IMR-90 (cell line): Measurements from ENCODE around the gene SLC25A21. TPM values are rescaled to one million over a fixed set of nuclear protein-coding genes. Genes with fewer than 3 reads are reported as not detected.

Experiments used
- ATAC-seq: fragments of 200-7000 bp; cut with Tn5 transposase; 2 replicates; pipeline ENCODE4 v1.9.1; 2020; ENCODE audit warnings: low read depth, mild to moderate bottlenecking, moderate library complexity
- BruUV-seq: library from RNA; stranded (reverse); fragments of 400-500 nt; replicated peaks from 2 replicates; lab custom pipeline; 2021; lab: Mats Ljungman, UMichigan
- CTCF ChIA-PET: fragments of 300-600 bp; formaldehyde crosslinking; extraction: SDS; loops from one replicate; lab custom pipeline; 2021; ENCODE audit warnings: antibody characterized with exemption; lab: Yijun Ruan, JAX
- POLR2A ChIA-PET: fragments of 300-600 bp; sonication (Branson Sonifier 250); formaldehyde crosslinking; loops from one replicate; lab custom pipeline; 2022; ENCODE audit warnings: antibody characterized with exemption; ENCODE audit not compliant: unreplicated experiment; lab: Charles Lee
- DNase-seq: peaks from one replicate; pipeline ENCODE4 v3.0.0; 2013
- H2AFZ ChIP-seq: replicated peaks from 2 replicates; pipeline ENCODE3; 2013; ENCODE audit warnings: low read length, mild to moderate bottlenecking; ENCODE audit not compliant: poor library complexity
- H2AK5ac ChIP-seq: 2 replicates; pipeline ENCODE4 v1.6.1; 2013; ENCODE audit warnings: low read depth, low read length, inconsistent platforms
- H2AK9ac ChIP-seq: replicated peaks from 2 replicates; pipeline ENCODE3; 2013; ENCODE audit warnings: mild to moderate bottlenecking, low read depth, low read length, moderate library complexity; ENCODE audit not compliant: poor library complexity
- H2BK120ac ChIP-seq: 2 replicates; pipeline ENCODE4 v1.6.1; 2013; ENCODE audit warnings: low read depth, low read length, inconsistent platforms
- H2BK15ac ChIP-seq: 3 replicates; pipeline ENCODE4 v1.6.1; 2013; ENCODE audit warnings: low read depth, low read length, inconsistent platforms
- H2BK20ac ChIP-seq: 2 replicates; pipeline ENCODE4 v1.6.1; 2013; ENCODE audit warnings: low read depth, mild to moderate bottlenecking, inconsistent platforms, low read length, moderate library complexity
- H2BK5ac ChIP-seq: 2 replicates; pipeline ENCODE4 v1.6.1; 2013; ENCODE audit warnings: mild to moderate bottlenecking, low read depth, low read length, inconsistent platforms; ENCODE audit not compliant: poor library complexity, severe bottlenecking
- H3K14ac ChIP-seq: replicated peaks from 2 replicates; pipeline ENCODE4 v1.6.1; 2013; ENCODE audit warnings: low read depth, low read length, inconsistent platforms
- H3K18ac ChIP-seq: 2 replicates; pipeline ENCODE4 v1.6.1; 2013; ENCODE audit warnings: low read depth, low read length, control low read depth
- H3K23ac ChIP-seq: 2 replicates; pipeline ENCODE4 v1.6.1; 2013; ENCODE audit warnings: low read depth, low read length, inconsistent platforms
- H3K27ac ChIP-seq: 2 replicates; pipeline ENCODE4 v1.5.1; 2013; ENCODE audit warnings: mild to moderate bottlenecking, control low read depth, low read length; ENCODE audit not compliant: insufficient read depth
- H3K27me3 ChIP-seq: 2 replicates; pipeline ENCODE4 v1.6.1; 2013; ENCODE audit warnings: low read length; ENCODE audit not compliant: control insufficient read depth, insufficient read depth
- H3K36me3 ChIP-seq: 2 replicates; pipeline ENCODE4 v1.6.1; 2013; ENCODE audit warnings: low read length, mixed read lengths; ENCODE audit not compliant: control insufficient read depth, insufficient read depth
- H3K4ac ChIP-seq: 2 replicates; pipeline ENCODE4 v1.6.1; 2013; ENCODE audit warnings: low read depth, low read length, inconsistent platforms
- H3K4me1 ChIP-seq: 2 replicates; pipeline ENCODE4 v1.6.1; 2013; ENCODE audit warnings: low read length, mixed read lengths; ENCODE audit not compliant: control insufficient read depth, insufficient read depth
- H3K4me2 ChIP-seq: 2 replicates; pipeline ENCODE4 v1.6.1; 2013; ENCODE audit warnings: low read depth, mild to moderate bottlenecking, control low read depth, low read length, moderate library complexity
- H3K4me3 ChIP-seq: 2 replicates; pipeline ENCODE4 v1.5.1; 2013; ENCODE audit warnings: low read depth, mild to moderate bottlenecking, control low read depth, low read length, moderate library complexity; ENCODE audit not compliant: insufficient read depth
- H3K56ac ChIP-seq: 2 replicates; pipeline ENCODE4 v1.6.1; 2013; ENCODE audit warnings: low read length, inconsistent platforms; ENCODE audit not compliant: insufficient read depth; ENCODE audit errors: extremely low read depth
- H3K79me1 ChIP-seq, 2 experiments: 2 replicates each; pipeline ENCODE4 v1.6.1; 2013; ENCODE audit warnings: low read length in 2 of 2, inconsistent platforms in 1 of 2, low read depth in 1 of 2
- H3K9ac ChIP-seq: 2 replicates; pipeline ENCODE4 v1.6.1; 2013; ENCODE audit warnings: low read depth, low read length, control low read depth
- H3K9me1 ChIP-seq: 2 replicates; pipeline ENCODE4 v1.6.1; 2013; ENCODE audit warnings: low read length, inconsistent platforms; ENCODE audit not compliant: insufficient read depth
- H3K9me3 ChIP-seq: 2 replicates; pipeline ENCODE4 v1.6.1; 2013; ENCODE audit warnings: low read length; ENCODE audit not compliant: control insufficient read depth, insufficient read depth
- H4K20me1 ChIP-seq: 2 replicates; pipeline ENCODE4 v1.6.1; 2013; ENCODE audit warnings: low read length, inconsistent platforms; ENCODE audit not compliant: insufficient read depth
- H4K5ac ChIP-seq: 2 replicates; pipeline ENCODE4 v1.6.1; 2013; ENCODE audit warnings: mild to moderate bottlenecking, low read depth, low read length, control low read depth
- H4K8ac ChIP-seq, 2 experiments: 2 replicates each; pipeline ENCODE4 v1.6.1; 2013; ENCODE audit warnings: low read depth in 2 of 2, low read length in 2 of 2, control low read depth in 1 of 2, inconsistent platforms in 1 of 2
- H4K91ac ChIP-seq: 2 replicates; pipeline ENCODE4 v1.6.1; 2013; ENCODE audit warnings: low read depth, low read length, inconsistent platforms; ENCODE audit not compliant: insufficient read depth
- BHLHE40 ChIP-seq: fragments of 150-350 bp; IDR thresholded peaks from 2 replicates; pipeline ENCODE4 v1.6.1; 2016; ENCODE audit warnings: mild to moderate bottlenecking, low read depth, low read length
- CEBPB ChIP-seq: IDR thresholded peaks from 2 replicates; pipeline ENCODE4 v1.6.1; 2012; ENCODE audit warnings: low read depth, low read length, improper control_type of control experiment
- CHD1 ChIP-seq: IDR thresholded peaks from 2 replicates; pipeline ENCODE4 v1.6.1; 2012; ENCODE audit warnings: low read depth, low read length, improper control_type of control experiment
- CTCF ChIP-seq: conservative IDR thresholded peaks from 2 replicates; pipeline ENCODE4 v1.5.1; 2012; ENCODE audit warnings: mild to moderate bottlenecking, low read depth, low read length, improper control_type of control experiment
- ELK1 ChIP-seq: fragments of 150-350 bp; IDR thresholded peaks from 2 replicates; pipeline ENCODE4 v1.6.1; 2016; ENCODE audit warnings: low read depth, mild to moderate bottlenecking, low read length, moderate library complexity, borderline replicate concordance
- FOS ChIP-seq: fragments of 150-350 bp; IDR thresholded peaks from 2 replicates; pipeline ENCODE4 v1.6.1; 2016; ENCODE audit warnings: low read depth, low read length
- MAFK ChIP-seq: IDR thresholded peaks from 2 replicates; pipeline ENCODE4 v1.6.1; 2012; ENCODE audit warnings: low read depth, low read length, improper control_type of control experiment
- MAZ ChIP-seq: IDR thresholded peaks from 2 replicates; pipeline ENCODE4 v1.6.1; 2012; ENCODE audit warnings: low read depth, mild to moderate bottlenecking, low read length, improper control_type of control experiment, moderate library complexity, borderline replicate concordance
- MXI1 ChIP-seq: IDR thresholded peaks from 2 replicates; pipeline ENCODE4 v1.6.1; 2012; ENCODE audit warnings: low read depth, mild to moderate bottlenecking, low read length, moderate library complexity, borderline replicate concordance
- NFE2L2 ChIP-seq: fragments of 150-350 bp; IDR thresholded peaks from 2 replicates; pipeline ENCODE4 v1.6.1; 2016; ENCODE audit warnings: low read depth, mild to moderate bottlenecking, low read length
- POLR2A ChIP-seq: IDR thresholded peaks from 2 replicates; pipeline ENCODE4 v1.6.1; 2012; ENCODE audit warnings: mild to moderate bottlenecking, low read depth, low read length
- RAD21 ChIP-seq: IDR thresholded peaks from 2 replicates; pipeline ENCODE4 v1.6.1; 2012; ENCODE audit warnings: low read length, improper control_type of control experiment
- RCOR1 ChIP-seq: IDR thresholded peaks from 2 replicates; pipeline ENCODE4 v1.6.1; 2012; ENCODE audit warnings: mild to moderate bottlenecking, low read length, improper control_type of control experiment; ENCODE audit not compliant: insufficient replicate concordance
- RFX5 ChIP-seq: IDR thresholded peaks from 2 replicates; pipeline ENCODE4 v1.8.0; 2012; ENCODE audit warnings: low read depth, mild to moderate bottlenecking, low read length, moderate library complexity
- SMC3 ChIP-seq: fragments of 150-350 bp; IDR thresholded peaks from 2 replicates; pipeline ENCODE4 v1.6.1; 2016; ENCODE audit warnings: low read depth, mild to moderate bottlenecking, antibody characterized with exemption, low read length, moderate library complexity
- USF2 ChIP-seq: fragments of 150-350 bp; IDR thresholded peaks from 2 replicates; pipeline ENCODE4 v1.6.1; 2017; ENCODE audit warnings: mild to moderate bottlenecking, antibody characterized with exemption, low read length, low read depth
- WGBS, 2 experiments: methylation state at CpG; one replicate each; pipeline versions ENCODE4 v1.1.5 to v1.1.7; 2013; ENCODE audit warnings: missing lambda C conversion rate in 2 of 2; ENCODE audit not compliant: insufficient read length in 1 of 2; ENCODE audit errors: extremely low coverage in 2 of 2; 5-methylcytosine and 5-hydroxymethylcytosine counted together
- dilution Hi-C: fragments of 300-500 bp; cut with HindIII; formaldehyde crosslinking; loops from one replicate; pipeline ENCODE4 v1.14.3; 2018; ENCODE audit warnings: low sequenced_read_pairs; ENCODE audit not compliant: unreplicated experiment
- in situ Hi-C: fragments of 300-500 bp; cut with MboI; formaldehyde crosslinking; loops from 3 replicates; pipeline ENCODE4 v1.14.3; 2019; ENCODE audit warnings: low sequenced_read_pairs, inconsistent platforms, mixed read lengths
- intact Hi-C: fragments of 100-400 bp; cut with micrococcal nuclease; formaldehyde crosslinking; loops from 2 replicates; pipeline ENCODE4 v1.10.0; 2022
- polyA plus RNA-seq, 3 experiments: library from polyadenylated mRNA; depleted of rRNA; stranded (reverse); fragments of >200 nt; gene quantifications; 2 replicates each; pipeline ENCODE4 v1.2.3, GENCODE V29; 2012; ENCODE audit warnings: low replicate concordance in 1 of 3
- total RNA-seq: library from RNA; depleted of rRNA; stranded (reverse); fragments of >200 nt; gene quantifications from 2 replicates; pipeline ENCODE4 v1.2.3, GENCODE V29; 2012

Gene SLC25A21
- total and polyA plus RNA-seq, 2 of the 4 experiments (the other 2 are of a cell fraction) = 0.62 to 0.90 TPM

GRCh38 chr14:37045340-37046061 is 126.9 kb downstream of the SLC25A21 start:
- Histone ChIP-seq H3K14ac (no peak overlapping the region), H3K4me1 (no peaks in the 10 kb centered on the region; the same call in 1 of the 2 replicates), H3K4ac (no peak overlapping the region), H4K91ac (no peak overlapping the region), H2BK15ac (no peak overlapping the region), H3K9me3 (no peaks in the 10 kb centered on the region), H3K56ac (no peak overlapping the region), H4K5ac (no peak overlapping the region), H3K23ac (no peak overlapping the region), H3K4me3 (no peak overlapping the region), H2BK20ac (no peak overlapping the region), H4K8ac (no peak overlapping the region), H2AFZ (no peak overlapping the region), H3K9ac (no peak overlapping the region), H2BK120ac (no peak overlapping the region), H3K9me1 (no peaks in the 10 kb centered on the region), H3K18ac (no peak overlapping the region), H2BK5ac (no peak overlapping the region), H3K27ac (no peak overlapping the region), H3K27me3 (no peaks in the 10 kb centered on the region), H2AK9ac (no peak overlapping the region), H3K4me2 (no peak overlapping the region), H3K36me3 (no peaks in the 10 kb centered on the region), H4K20me1 (no peaks in the 10 kb centered on the region), H3K79me1 (no peaks in the 10 kb centered on the region), H2AK5ac (no peak overlapping the region)
- ATAC-seq (no peak), DNase-seq (no peak)
- POLR2A ChIA-PET = no interaction called here
- CTCF ChIA-PET = no interaction called here
- in situ Hi-C loops (no loop called here), dilution Hi-C loops (no loop called here), intact Hi-C loops (no loop called here)
- no peak for TF ChIP-seq USF2
- no peak for TF ChIP-seq CEBPB
- TF ChIP-seq MAZ = no peak
- TF ChIP-seq RAD21 = no peak
- no peak for TF ChIP-seq FOS
- no peak for TF ChIP-seq SMC3
- no peak for TF ChIP-seq RCOR1
- TF ChIP-seq RFX5 = no peak
- no peak for TF ChIP-seq CTCF
- TF ChIP-seq BHLHE40 = no peak
- TF ChIP-seq ELK1 = no peak
- TF ChIP-seq MAFK = no peak
- no peak for TF ChIP-seq MXI1
- no peak for TF ChIP-seq POLR2A
- no peak for TF ChIP-seq CHD1
- no peak for TF ChIP-seq NFE2L2
- no CpG with 5 or more reads among the region's 5 CpGs for WGBS, 2 experiments
- BruUV-seq = no TSS peak
